Uterus (tissue), 2 donors: Measurements from ENCODE around the gene RAB3C.

Source experiments
- CTCF ChIP-seq, 4 experiments: fragments of 200-600 bp in 2 of 4; fragments of 450-650 bp in 2 of 4; sonication (generic) in 2 of 4; IDR thresholded peaks; one replicate each; pipeline ENCODE4 v1.5.1; 2016 to 2019; ENCODE audit warnings: antibody characterized with exemption in 4 of 4, mild to moderate bottlenecking in 2 of 4, moderate library complexity in 1 of 4
- POLR2A ChIP-seq, 2 donors: fragments of 450-650 bp; IDR thresholded peaks; one replicate each; pipeline ENCODE4 v1.6.1; 2016; ENCODE audit warnings: antibody characterized with exemption in 2 of 2, mild to moderate bottlenecking in 1 of 2, moderate library complexity in 1 of 2

GRCh38 chr5:58852566-58852965 is 269.7 kb downstream of the RAB3C start:
- TF ChIP-seq CTCF (IDR thresholded peaks at IDR 0.05) (no peak), POLR2A (IDR thresholded peaks at IDR 0.05) (no peak)
